ENCODE results near the gene PWWP2B. TPM values are rescaled to one million over a fixed set of nuclear protein-coding genes. Genes with fewer than 3 reads are reported as not detected.

The PWWP2B gene
- total RNA-seq, 4 donors from 2014 or later: 11.8 to 25.5 (median 14.3) TPM

DNA sequence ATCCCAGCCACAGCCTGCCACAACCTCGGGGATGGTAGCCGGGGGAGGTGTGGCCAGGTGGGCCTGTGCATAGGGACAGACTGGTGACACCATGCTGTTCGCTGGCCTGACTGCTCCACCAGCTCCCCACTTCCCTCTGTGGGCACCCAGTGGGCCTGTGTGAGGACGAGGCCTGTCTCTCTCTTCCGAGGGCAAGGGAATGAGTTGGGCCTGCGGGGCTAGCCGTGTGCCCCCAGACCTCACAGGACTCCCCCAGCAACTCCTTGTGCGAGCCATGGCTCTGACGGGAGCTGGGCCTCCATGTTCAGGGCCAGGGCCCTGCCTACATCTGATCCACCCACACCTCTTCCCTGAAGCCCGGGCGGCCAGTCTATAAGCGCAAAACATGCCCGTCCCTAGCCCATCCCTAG is 40.5 kb downstream of the PWWP2B start:
- WGBS: 96% methylated on average over 6 of the region's 13 CpGs
- DNase-seq (ENCODE audit: extremely low spot score): no peak
- peaks cover 0 to 3% (median 0%) of the 10 kb centered on the region in 4 donors for H3K4me1 ChIP-seq
- H3K27me3 ChIP-seq: no peaks in the 10 kb centered on the region
- intact Hi-C loops (cut with DNase I): no loop called here
- H3K27ac ChIP-seq (replicated peaks in 1 of 4): no peak overlapping the region
- H3K4me3 ChIP-seq: no peak overlapping the region
- TF ChIP-seq EP300 (IDR thresholded peaks at IDR 0.05) (no peak), POLR2AphosphoS5 (IDR thresholded peaks at IDR 0.05) (no peak), POLR2A (IDR thresholded peaks at IDR 0.05; ENCODE audit: low read depth) (no peak)
- TF ChIP-seq, protein P1, sequence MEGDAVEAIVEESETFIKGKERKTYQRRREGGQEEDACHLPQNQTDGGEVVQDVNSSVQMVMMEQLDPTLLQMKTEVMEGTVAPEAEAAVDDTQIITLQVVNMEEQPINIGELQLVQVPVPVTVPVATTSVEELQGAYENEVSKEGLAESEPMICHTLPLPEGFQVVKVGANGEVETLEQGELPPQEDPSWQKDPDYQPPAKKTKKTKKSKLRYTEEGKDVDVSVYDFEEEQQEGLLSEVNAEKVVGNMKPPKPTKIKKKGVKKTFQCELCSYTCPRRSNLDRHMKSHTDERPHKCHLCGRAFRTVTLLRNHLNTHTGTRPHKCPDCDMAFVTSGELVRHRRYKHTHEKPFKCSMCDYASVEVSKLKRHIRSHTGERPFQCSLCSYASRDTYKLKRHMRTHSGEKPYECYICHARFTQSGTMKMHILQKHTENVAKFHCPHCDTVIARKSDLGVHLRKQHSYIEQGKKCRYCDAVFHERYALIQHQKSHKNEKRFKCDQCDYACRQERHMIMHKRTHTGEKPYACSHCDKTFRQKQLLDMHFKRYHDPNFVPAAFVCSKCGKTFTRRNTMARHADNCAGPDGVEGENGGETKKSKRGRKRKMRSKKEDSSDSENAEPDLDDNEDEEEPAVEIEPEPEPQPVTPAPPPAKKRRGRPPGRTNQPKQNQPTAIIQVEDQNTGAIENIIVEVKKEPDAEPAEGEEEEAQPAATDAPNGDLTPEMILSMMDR (IDR thresholded peaks at IDR 0.05): no peak
- H3K36me3 ChIP-seq: no peaks in the 10 kb centered on the region
- H3K9me3 ChIP-seq: no peaks in the 10 kb centered on the region

DNA sequence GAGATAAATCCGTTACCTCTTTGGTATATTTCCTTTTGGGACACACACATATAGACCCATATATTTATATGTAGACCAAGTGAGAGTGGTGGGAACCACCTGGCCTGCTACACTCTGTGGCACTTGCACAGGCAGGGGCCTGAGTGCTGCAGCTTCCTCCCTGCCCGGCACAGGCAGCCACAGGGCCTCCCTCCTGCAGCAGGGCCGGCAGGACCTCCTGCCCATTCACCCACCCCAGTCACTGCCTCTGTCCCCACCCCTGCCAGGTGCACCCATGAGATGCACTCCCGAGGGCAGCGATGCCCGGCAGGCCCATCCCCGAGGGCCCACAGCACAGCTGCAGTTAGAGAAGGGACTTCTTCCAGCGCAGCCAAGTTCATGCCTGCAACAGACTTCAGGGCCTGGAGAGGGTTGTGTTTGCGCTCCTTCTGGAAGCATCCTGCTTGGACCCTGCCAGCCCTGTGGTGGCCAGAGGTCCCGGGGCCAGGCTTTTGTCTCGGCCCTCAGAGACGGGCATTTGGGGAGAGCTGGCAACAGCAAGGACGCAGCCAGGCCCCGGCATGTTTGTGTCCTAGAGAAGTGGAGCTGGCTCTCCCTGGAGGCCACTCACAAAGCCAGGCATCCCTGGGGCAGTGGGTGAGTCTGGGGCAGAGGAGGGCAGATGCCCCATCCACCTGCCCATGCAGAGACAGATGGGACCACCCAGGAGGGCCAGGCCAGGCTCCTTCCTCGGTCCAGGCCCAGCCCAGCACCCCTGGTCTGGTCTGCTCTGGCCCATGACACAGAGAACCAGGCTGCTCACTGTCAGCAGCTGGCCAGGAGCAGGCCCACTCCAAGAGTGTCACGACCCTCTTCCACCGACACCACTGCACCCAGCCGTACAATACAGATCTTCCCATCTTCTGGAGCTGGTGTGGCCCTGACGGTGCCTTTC is 41.4 kb downstream of the PWWP2B start:
- Histone ChIP-seq H3K27ac (replicated peaks in 1 of 4) (no peak overlapping the region), H3K4me1 (peaks cover 0 to 3% (median 0%) of the 10 kb centered on the region in 4 donors), H3K9me3 (no peaks in the 10 kb centered on the region), H3K27me3 (no peaks in the 10 kb centered on the region), H3K36me3 (no peaks in the 10 kb centered on the region), H3K4me3 (no peak overlapping the region)
- intact Hi-C loops (cut with DNase I): no loop called here
- TF ChIP-seq EP300 (IDR thresholded peaks at IDR 0.05) (no peak), POLR2AphosphoS5 (IDR thresholded peaks at IDR 0.05) (no peak), POLR2A (IDR thresholded peaks at IDR 0.05; ENCODE audit: low read depth) (no peak)
- TF ChIP-seq, protein P1 (IDR thresholded peaks at IDR 0.05): no peak
- no peak for DNase-seq (ENCODE audit: extremely low spot score)
- 75% methylated on average over 10 of the region's 19 CpGs for WGBS

DNA sequence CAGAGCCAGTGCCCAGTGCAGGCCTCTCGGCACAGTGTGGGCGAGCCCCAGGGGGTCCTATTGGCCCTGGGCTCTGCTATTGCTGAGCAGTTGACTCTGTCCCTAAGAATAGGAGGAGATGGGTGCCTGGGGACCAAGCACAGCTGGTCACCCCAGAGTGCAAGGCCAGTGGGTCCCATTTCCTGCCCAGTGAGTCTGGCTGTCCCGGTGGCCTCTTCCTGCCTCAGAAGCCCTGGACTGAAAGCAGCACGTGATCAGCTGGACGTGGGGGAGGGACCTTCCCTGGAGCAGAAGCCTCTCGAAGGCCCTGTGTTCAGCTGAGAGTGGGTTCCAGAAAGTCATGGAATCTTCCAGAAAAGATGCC is 42.0 kb downstream of the PWWP2B start:
- intact Hi-C loops (cut with DNase I): no loop called here

DNA sequence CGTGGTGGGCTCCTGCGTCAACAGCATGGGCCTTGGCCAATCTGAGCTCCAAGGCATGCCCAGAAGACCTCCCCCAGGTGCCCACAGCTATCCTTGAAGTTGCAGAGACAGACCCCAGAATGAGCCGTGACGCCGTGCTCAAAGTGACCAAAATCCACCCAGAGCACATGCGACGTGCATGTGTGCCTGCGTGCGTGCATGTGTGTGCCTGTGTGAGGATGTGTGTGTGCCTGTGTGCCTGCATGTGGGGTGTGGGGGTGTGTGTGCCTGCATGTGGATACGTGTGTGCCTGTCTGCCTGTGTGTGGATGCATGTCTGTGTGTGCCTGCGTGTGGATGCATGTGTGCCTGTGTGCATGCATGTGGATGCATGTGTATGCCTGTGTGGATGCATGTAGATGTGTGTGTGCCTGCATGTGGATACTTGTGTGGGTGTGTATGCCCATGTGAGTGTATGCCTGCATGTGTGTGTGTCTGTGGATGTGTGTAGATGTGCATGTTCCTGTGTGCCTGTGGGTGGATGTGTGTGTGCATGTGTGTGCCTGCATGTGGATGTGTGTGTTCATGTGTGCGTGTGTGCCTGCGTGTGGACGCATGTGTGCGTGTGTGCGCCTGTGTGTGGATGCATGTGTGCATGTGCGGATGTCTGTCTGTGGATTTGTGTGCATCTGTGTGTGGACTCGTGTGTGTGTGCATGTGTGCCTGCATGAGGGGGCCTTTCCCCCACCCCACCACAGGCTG is 42.6 kb downstream of the PWWP2B start:
- intact Hi-C loops (cut with DNase I): no loop called here
- Histone ChIP-seq H3K36me3 (no peaks in the 10 kb centered on the region), H3K9me3 (no peaks in the 10 kb centered on the region), H3K4me1 (peaks cover 0 to 8% (median 0%) of the 10 kb centered on the region in 4 donors), H3K27me3 (no peaks in the 10 kb centered on the region), H3K27ac (replicated peaks in 1 of 4) (no peak overlapping the region), H3K4me3 (no peak overlapping the region)
- no peak for TF ChIP-seq POLR2A (IDR thresholded peaks at IDR 0.05; ENCODE audit: low read depth)
- TF ChIP-seq POLR2AphosphoS5 (IDR thresholded peaks at IDR 0.05): no peak
- no peak for TF ChIP-seq EP300 (IDR thresholded peaks at IDR 0.05)
- TF ChIP-seq, protein P1 (IDR thresholded peaks at IDR 0.05): no peak
- no peak for DNase-seq (ENCODE audit: extremely low spot score)
- 96% methylated on average over 15 of the region's 18 CpGs for WGBS

More for the DNA sequence above, 42.0 kb downstream of the PWWP2B start:
- Histone ChIP-seq H3K4me1 (peaks cover 0 to 8% (median 0%) of the 10 kb centered on the region in 4 donors), H3K27me3 (no peaks in the 10 kb centered on the region), H3K27ac (replicated peaks in 1 of 4) (no peak overlapping the region), H3K9me3 (no peaks in the 10 kb centered on the region), H3K36me3 (no peaks in the 10 kb centered on the region), H3K4me3 (no peak overlapping the region)
- TF ChIP-seq POLR2AphosphoS5 (IDR thresholded peaks at IDR 0.05): no peak
- TF ChIP-seq, protein P1 (IDR thresholded peaks at IDR 0.05): no peak
- TF ChIP-seq POLR2A (IDR thresholded peaks at IDR 0.05; ENCODE audit: low read depth): no peak
- TF ChIP-seq EP300 (IDR thresholded peaks at IDR 0.05): no peak
- WGBS: 53% methylated on average over 5 of the region's 6 CpGs
- no peak for DNase-seq (ENCODE audit: extremely low spot score)

All from esophagus muscularis mucosa (tissue), 4 donors.